Measurements from ENCODE around the gene SSU72.

The SSU72 gene

GRCh38 chr1:1591452-1591851 lies 16.8 kb upstream of the SSU72 start:
- Histone ChIP-seq H3K27me3 (ENCODE audit: insufficient read depth, low read length) (peaks cover 18% of the 10 kb centered on the region), H3K9me3 (ENCODE audit: insufficient read depth, low read depth, low read length) (no peaks in the 10 kb centered on the region), H3K4me1 (ENCODE audit: insufficient read depth, low read length) (no peaks in the 10 kb centered on the region), H3K9ac (ENCODE audit: low read depth, low read length) (no peak overlapping the region), H3K36me3 (ENCODE audit: insufficient read depth, low read length) (no peaks in the 10 kb centered on the region), H3K27ac (ENCODE audit: low read depth, low read length) (no peak overlapping the region), H3K4me3 (ENCODE audit: low read length) (no peak overlapping the region)
- WGBS: 95% methylated on average over 13 of the region's 13 CpGs

- Histone ChIP-seq H3K9ac (ENCODE audit: low read depth, low read length) (no peak overlapping the region), H3K4me3 (ENCODE audit: low read length) (no peak overlapping the region), H3K36me3 (ENCODE audit: insufficient read depth, low read length) (no peaks in the 10 kb centered on the region), H3K27me3 (ENCODE audit: insufficient read depth, low read length) (peaks cover 14% of the 10 kb centered on the region; the same call in 1 of the 2 replicates), H3K27ac (ENCODE audit: low read depth, low read length) (no peak overlapping the region), H3K9me3 (ENCODE audit: insufficient read depth, low read depth, low read length) (no peaks in the 10 kb centered on the region), H3K4me1 (ENCODE audit: insufficient read depth, low read length) (no peaks in the 10 kb centered on the region)
- WGBS: 88% methylated on average over 22 of the region's 23 CpGs
Observed at GRCh38 chr1:1583347-1584010, 8.8 kb upstream of the SSU72 start.

GRCh38 chr1:1582585-1583346 lies 8.1 kb upstream of the SSU72 start:
- no peaks in the 10 kb centered on the region for H3K9me3 ChIP-seq (ENCODE audit: insufficient read depth, low read depth, low read length)
- H3K4me3 ChIP-seq (ENCODE audit: low read length): no peak overlapping the region
- H3K27me3 ChIP-seq (ENCODE audit: insufficient read depth, low read length): peaks cover 14% of the 10 kb centered on the region; the same call in 1 of the 2 replicates
- no peak overlapping the region for H3K27ac ChIP-seq (ENCODE audit: low read depth, low read length)
- H3K4me1 ChIP-seq (ENCODE audit: insufficient read depth, low read length): no peaks in the 10 kb centered on the region
- 76% methylated on average over 9 of the region's 9 CpGs for WGBS
- no peaks in the 10 kb centered on the region for H3K36me3 ChIP-seq (ENCODE audit: insufficient read depth, low read length)
- H3K9ac ChIP-seq (ENCODE audit: low read depth, low read length): no peak overlapping the region

- WGBS: 91% methylated on average over 13 of the region's 13 CpGs
Observed at GRCh38 chr1:1578371-1578940, 3.8 kb upstream of the SSU72 start.

GRCh38 chr1:1577367-1578011 lies 2.8 kb upstream of the SSU72 start:
- Histone ChIP-seq H3K27ac (ENCODE audit: low read depth, low read length) (no peak overlapping the region), H3K9ac (ENCODE audit: low read depth, low read length) (no peak overlapping the region), H3K27me3 (ENCODE audit: insufficient read depth, low read length) (peaks cover 4% of the 10 kb centered on the region; the same call in 1 of the 2 replicates), H3K9me3 (ENCODE audit: insufficient read depth, low read depth, low read length) (no peaks in the 10 kb centered on the region), H3K36me3 (ENCODE audit: insufficient read depth, low read length) (0 out of 2 replicates have a peak, but pooled peaks cover 4% of the 10 kb centered on the region), H3K4me1 (ENCODE audit: insufficient read depth, low read length) (no peaks in the 10 kb centered on the region), H3K4me3 (ENCODE audit: low read length) (no peak overlapping the region)
- 77% methylated on average over 10 of the region's 10 CpGs for WGBS

More at GRCh38 chr1:1578371-1578940, 3.8 kb upstream of the SSU72 start:
- H3K9ac ChIP-seq (ENCODE audit: low read depth, low read length): no peak overlapping the region
- H3K4me1 ChIP-seq (ENCODE audit: insufficient read depth, low read length): no peaks in the 10 kb centered on the region
- H3K36me3 ChIP-seq (ENCODE audit: insufficient read depth, low read length): no peaks in the 10 kb centered on the region
- H3K27me3 ChIP-seq (ENCODE audit: insufficient read depth, low read length): peaks cover 11% of the 10 kb centered on the region; the same call in 1 of the 2 replicates
- no peak overlapping the region for H3K27ac ChIP-seq (ENCODE audit: low read depth, low read length)
- H3K9me3 ChIP-seq (ENCODE audit: insufficient read depth, low read depth, low read length): no peaks in the 10 kb centered on the region
- H3K4me3 ChIP-seq (ENCODE audit: low read length): no peak overlapping the region

GRCh38 chr1:1573843-1574720 lies 581 bp downstream of the SSU72 start:
- WGBS: under 1% methylated on average over 94 of the region's 96 CpGs
- H3K36me3 ChIP-seq (ENCODE audit: insufficient read depth, low read length): peaks cover 28% of the 10 kb centered on the region
- peak overlapping the region; percentile 99 for H3K9ac ChIP-seq (ENCODE audit: low read depth, low read length)
- H3K4me3 ChIP-seq (ENCODE audit: low read length): peak overlapping the region; percentile 99
- H3K27ac ChIP-seq (ENCODE audit: low read depth, low read length): peak overlapping the region; percentile 99
- no peaks in the 10 kb centered on the region for H3K9me3 ChIP-seq (ENCODE audit: insufficient read depth, low read depth, low read length)
- H3K4me1 ChIP-seq (ENCODE audit: insufficient read depth, low read length): no peaks in the 10 kb centered on the region
- peaks cover 3% of the 10 kb centered on the region; the same call in 1 of the 2 replicates for H3K27me3 ChIP-seq (ENCODE audit: insufficient read depth, low read length)

GRCh38 chr1:1569341-1569740 lies 5.3 kb downstream of the SSU72 start:
- Histone ChIP-seq H3K27ac (ENCODE audit: low read depth, low read length) (peak overlapping the region; percentile 16; the same call in 1 of the 2 replicates), H3K9me3 (ENCODE audit: insufficient read depth, low read depth, low read length) (no peaks in the 10 kb centered on the region), H3K4me3 (ENCODE audit: low read length) (no peak overlapping the region), H3K36me3 (ENCODE audit: insufficient read depth, low read length) (peaks cover 45% of the 10 kb centered on the region), H3K4me1 (ENCODE audit: insufficient read depth, low read length) (0 out of 2 replicates have a peak, but pooled peaks cover 4% of the 10 kb centered on the region), H3K27me3 (ENCODE audit: insufficient read depth, low read length) (no peaks in the 10 kb centered on the region), H3K9ac (ENCODE audit: low read depth, low read length) (no peak overlapping the region)
- 95% methylated on average over 7 of the region's 7 CpGs for WGBS

GRCh38 chr1:1567891-1568291 lies 6.8 kb downstream of the SSU72 start:
- H3K36me3 ChIP-seq (ENCODE audit: insufficient read depth, low read length): peaks cover 58% of the 10 kb centered on the region
- 66% methylated on average over 10 of the region's 10 CpGs for WGBS
- 0 out of 2 replicates have a peak, but pooled peaks cover 4% of the 10 kb centered on the region for H3K4me1 ChIP-seq (ENCODE audit: insufficient read depth, low read length)
- peak overlapping the region; percentile 59 for H3K9ac ChIP-seq (ENCODE audit: low read depth, low read length)
- no peaks in the 10 kb centered on the region for H3K27me3 ChIP-seq (ENCODE audit: insufficient read depth, low read length)
- H3K9me3 ChIP-seq (ENCODE audit: insufficient read depth, low read depth, low read length): no peaks in the 10 kb centered on the region
- H3K4me3 ChIP-seq (ENCODE audit: low read length): no peak overlapping the region
- peak overlapping the region; percentile 90; the same call in 1 of the 2 replicates for H3K27ac ChIP-seq (ENCODE audit: low read depth, low read length)

- Histone ChIP-seq H3K4me3 (ENCODE audit: low read length) (no peak overlapping the region), H3K9me3 (ENCODE audit: insufficient read depth, low read depth, low read length) (no peaks in the 10 kb centered on the region), H3K36me3 (ENCODE audit: insufficient read depth, low read length) (peaks cover 60% of the 10 kb centered on the region), H3K27ac (ENCODE audit: low read depth, low read length) (no peak overlapping the region; the same call in 1 of the 2 replicates), H3K9ac (ENCODE audit: low read depth, low read length) (no peak overlapping the region), H3K27me3 (ENCODE audit: insufficient read depth, low read length) (no peaks in the 10 kb centered on the region), H3K4me1 (ENCODE audit: insufficient read depth, low read length) (0 out of 2 replicates have a peak, but pooled peaks cover 4% of the 10 kb centered on the region)
- WGBS: 95% methylated on average over 31 of the region's 31 CpGs
Observed at GRCh38 chr1:1567152-1567875, 7.3 kb downstream of the SSU72 start.

- no peak overlapping the region for H3K4me3 ChIP-seq (ENCODE audit: low read length)
- H3K36me3 ChIP-seq (ENCODE audit: insufficient read depth, low read length): peaks cover 68% of the 10 kb centered on the region
- no peak overlapping the region for H3K27ac ChIP-seq (ENCODE audit: low read depth, low read length)
- H3K4me1 ChIP-seq (ENCODE audit: insufficient read depth, low read length): 0 out of 2 replicates have a peak, but pooled peaks cover 4% of the 10 kb centered on the region
- 97% methylated on average over 10 of the region's 10 CpGs for WGBS
- H3K9ac ChIP-seq (ENCODE audit: low read depth, low read length): no peak overlapping the region
- no peaks in the 10 kb centered on the region for H3K27me3 ChIP-seq (ENCODE audit: insufficient read depth, low read length)
- H3K9me3 ChIP-seq (ENCODE audit: insufficient read depth, low read depth, low read length): no peaks in the 10 kb centered on the region
Observed at GRCh38 chr1:1565340-1565739, 9.3 kb downstream of the SSU72 start.
